H1 (cell line): ENCODE data around the gene CTIF.

Experiments used
- CREB1 ChIP-seq: IDR thresholded peaks from 2 replicates; pipeline ENCODE4 v1.6.1; 2012; ENCODE audit warnings: inconsistent platforms
- POLR2A ChIP-seq, 2 experiments: IDR thresholded peaks; 1 replicate in 1 of 2; 2 replicates in 1 of 2; pipeline ENCODE4 v1.6.1; 2011; ENCODE audit warnings: low read depth in 2 of 2, low read length in 2 of 2, mild to moderate bottlenecking in 2 of 2; ENCODE audit errors: control extremely low read depth in 1 of 2
- RAD21 ChIP-seq, 2 experiments: IDR thresholded peaks in 1 of 2; conservative IDR thresholded peaks in 1 of 2; 2 replicates each; pipeline ENCODE4 v1.6.1; 2011; ENCODE audit warnings: low read depth in 2 of 2, low read length in 2 of 2, improper control_type of control experiment in 1 of 2, inconsistent platforms in 1 of 2, mild to moderate bottlenecking in 1 of 2, moderate library complexity in 1 of 2
- TAF7 ChIP-seq: optimal IDR thresholded peaks from 2 replicates; pipeline ENCODE3; 2011; ENCODE audit warnings: low read depth, mild to moderate bottlenecking, inconsistent platforms, low read length, moderate library complexity, borderline replicate concordance
- TF ChIP-seq, protein P1 (sequence below), 3 experiments: IDR thresholded peaks; 1 replicate in 2 of 3; 2 replicates in 1 of 3; pipeline versions ENCODE4 v1.5.1 to v1.6.1; 2011; ENCODE audit warnings: low read length in 3 of 3, mild to moderate bottlenecking in 3 of 3, inconsistent platforms in 2 of 3, low read depth in 1 of 3, moderate library complexity in 1 of 3; ENCODE audit not compliant: insufficient read depth in 1 of 3; ENCODE audit errors: control extremely low read depth in 1 of 3

DNA sequence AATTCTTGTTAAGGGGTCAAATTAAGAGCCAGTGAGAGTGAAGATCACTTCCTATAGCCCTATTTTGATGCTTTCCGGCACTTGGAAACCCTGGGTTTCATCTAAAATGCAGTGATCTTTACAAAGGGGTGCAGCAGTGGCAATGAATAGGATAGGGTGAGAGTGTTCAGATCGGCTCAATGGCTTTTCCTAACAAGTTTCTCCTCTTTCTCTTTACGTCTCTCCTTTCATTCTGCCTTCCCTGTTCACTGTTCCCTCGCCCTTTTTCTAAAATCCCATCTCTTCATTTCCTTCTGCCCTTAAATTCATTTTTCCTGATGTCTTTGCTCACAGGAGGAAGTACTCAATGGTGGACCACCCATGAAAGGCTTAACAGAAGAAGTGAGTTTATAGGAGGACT is 86.0 kb downstream of the CTIF start:
- TF ChIP-seq CREB1 (no peak), POLR2A (IDR thresholded peaks at IDR 0.05; ENCODE audit: control extremely low read depth in 1 of 2, low read depth in 2 of 2, low read length in 2 of 2) (no peak), RAD21 (IDR thresholded peaks at IDR 0.05 in 1 of 2, conservative IDR thresholded peaks at IDR 0.05 in 1 of 2; ENCODE audit: low read depth in 2 of 2, low read length in 2 of 2) (no peak), TAF7 (no peak)
- TF ChIP-seq, protein P1, sequence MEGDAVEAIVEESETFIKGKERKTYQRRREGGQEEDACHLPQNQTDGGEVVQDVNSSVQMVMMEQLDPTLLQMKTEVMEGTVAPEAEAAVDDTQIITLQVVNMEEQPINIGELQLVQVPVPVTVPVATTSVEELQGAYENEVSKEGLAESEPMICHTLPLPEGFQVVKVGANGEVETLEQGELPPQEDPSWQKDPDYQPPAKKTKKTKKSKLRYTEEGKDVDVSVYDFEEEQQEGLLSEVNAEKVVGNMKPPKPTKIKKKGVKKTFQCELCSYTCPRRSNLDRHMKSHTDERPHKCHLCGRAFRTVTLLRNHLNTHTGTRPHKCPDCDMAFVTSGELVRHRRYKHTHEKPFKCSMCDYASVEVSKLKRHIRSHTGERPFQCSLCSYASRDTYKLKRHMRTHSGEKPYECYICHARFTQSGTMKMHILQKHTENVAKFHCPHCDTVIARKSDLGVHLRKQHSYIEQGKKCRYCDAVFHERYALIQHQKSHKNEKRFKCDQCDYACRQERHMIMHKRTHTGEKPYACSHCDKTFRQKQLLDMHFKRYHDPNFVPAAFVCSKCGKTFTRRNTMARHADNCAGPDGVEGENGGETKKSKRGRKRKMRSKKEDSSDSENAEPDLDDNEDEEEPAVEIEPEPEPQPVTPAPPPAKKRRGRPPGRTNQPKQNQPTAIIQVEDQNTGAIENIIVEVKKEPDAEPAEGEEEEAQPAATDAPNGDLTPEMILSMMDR (IDR thresholded peaks at IDR 0.05; ENCODE audit: control extremely low read depth in 1 of 3, insufficient read depth in 1 of 3, low read depth in 1 of 3, low read length in 3 of 3) = no peak
